SHP77 (cell line): Measurements from ENCODE around the gene SLC25A4.

Source experiments
- DNase-seq, 2 experiments: peaks; one replicate each; lab custom pipeline; 2025; lab: John Stamatoyannopoulos, UW

The SLC25A4 gene

DNA sequence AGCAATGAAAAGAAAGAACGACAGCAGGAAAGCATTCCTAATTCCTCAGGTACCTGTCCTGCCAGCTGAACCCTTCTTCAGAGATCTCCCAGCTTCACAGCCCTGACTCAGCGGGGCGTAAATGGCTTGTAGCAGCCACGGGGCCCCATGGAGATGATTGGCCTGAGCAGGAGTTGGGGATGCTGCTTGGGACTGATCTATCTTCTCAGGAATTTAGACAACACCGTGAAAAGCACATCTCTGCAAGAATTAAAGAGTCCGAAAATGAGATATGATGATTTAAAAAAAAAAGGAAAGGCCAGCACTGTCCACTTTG lies 22.5 kb upstream of the SLC25A4 start:
- no peak for DNase-seq

DNA sequence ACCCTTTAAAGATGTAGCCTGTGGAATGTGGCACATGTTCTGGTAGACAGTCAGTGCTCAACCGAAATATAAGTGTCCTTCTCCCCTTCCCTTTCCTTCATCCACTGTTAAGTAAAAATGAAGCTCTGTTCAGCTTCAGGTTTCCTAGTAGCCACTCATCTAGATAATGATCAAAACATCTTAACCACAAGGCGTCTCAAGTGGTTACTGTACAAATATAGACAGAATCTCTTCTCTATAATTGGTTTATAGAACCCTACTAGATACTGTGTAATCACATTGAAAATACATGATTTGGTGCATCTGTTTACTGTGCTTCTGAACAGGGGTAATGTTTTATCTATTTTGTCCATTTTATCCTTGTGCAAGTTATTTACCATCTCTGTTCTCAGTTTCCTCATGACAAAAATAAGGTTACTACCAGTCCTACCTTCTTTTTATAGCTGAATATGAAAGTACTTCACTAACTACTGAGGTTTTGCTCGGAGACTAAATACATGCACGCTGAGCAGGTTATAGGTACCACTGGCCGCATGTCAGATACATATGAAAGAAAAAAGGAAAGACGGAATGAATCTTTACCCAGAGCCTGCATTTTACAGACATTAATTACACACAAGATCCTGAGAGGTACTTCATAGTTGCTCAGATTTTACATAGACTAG lies 20.3 kb upstream of the SLC25A4 start:
- DNase-seq, result no peak

DNA sequence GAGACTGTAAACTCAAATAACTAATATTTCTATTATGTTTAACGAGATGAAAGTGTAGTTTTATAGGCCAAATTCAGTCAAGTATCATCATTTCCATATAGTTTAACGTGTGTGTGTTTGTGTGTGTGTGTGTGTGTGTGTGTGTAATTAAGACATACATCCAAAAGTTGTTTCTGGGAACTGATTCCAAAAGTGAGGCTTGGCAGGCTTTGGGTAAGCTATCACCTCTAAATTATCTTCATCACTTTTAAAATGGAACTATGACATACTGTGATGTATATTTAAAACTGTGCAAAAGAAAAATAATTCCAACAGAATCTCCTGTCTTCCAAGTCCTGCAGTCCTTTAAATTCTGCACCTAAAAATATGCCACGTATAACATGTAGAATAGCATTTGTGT lies 19.1 kb upstream of the SLC25A4 start:
- DNase-seq, result no peak

DNA sequence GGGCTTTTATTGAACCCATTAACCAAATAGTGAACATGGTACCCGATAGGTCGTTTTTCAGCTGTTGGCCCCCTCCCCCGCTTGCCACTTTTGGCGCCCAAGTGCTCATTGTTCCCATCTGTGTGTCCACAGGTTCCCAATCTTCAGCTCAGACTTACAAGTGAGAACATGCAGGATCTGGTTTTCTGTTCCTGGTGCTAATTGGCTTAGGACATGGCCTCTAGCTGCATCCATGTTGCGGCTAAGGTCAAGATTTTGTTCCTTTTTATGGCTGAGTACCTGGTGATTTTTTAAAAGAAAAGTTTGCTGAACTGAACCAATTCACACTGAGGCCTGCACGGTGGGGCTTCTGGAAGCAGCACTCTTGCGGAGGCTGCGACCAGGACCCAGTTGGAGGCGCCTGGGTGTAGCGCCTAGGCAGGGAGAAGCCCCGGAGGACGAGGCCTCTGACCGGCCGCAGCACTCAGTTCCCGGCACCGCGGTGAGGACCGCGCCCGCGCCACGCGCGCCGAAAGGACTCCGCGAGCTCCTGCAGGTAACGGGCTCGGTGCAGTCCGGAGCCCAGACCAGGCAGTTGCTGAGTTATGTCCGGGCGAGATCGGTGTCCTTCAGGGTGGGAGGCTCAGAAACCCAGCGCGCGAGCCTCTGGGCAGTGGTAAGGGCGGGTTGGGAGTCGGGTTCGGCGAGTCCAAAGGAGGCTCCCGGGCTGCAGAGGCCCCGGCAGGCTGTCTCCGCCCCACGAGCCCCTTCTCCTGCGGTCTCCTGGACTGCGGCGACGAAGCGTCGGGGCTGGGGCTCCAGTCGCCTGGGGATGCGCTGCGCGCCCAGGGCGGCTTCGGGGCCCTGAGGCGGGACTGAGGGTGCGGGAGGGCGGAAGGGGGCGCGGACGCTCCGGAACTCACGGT lies 15.8 kb upstream of the SLC25A4 start:
- DNase-seq, result no peak

DNA sequence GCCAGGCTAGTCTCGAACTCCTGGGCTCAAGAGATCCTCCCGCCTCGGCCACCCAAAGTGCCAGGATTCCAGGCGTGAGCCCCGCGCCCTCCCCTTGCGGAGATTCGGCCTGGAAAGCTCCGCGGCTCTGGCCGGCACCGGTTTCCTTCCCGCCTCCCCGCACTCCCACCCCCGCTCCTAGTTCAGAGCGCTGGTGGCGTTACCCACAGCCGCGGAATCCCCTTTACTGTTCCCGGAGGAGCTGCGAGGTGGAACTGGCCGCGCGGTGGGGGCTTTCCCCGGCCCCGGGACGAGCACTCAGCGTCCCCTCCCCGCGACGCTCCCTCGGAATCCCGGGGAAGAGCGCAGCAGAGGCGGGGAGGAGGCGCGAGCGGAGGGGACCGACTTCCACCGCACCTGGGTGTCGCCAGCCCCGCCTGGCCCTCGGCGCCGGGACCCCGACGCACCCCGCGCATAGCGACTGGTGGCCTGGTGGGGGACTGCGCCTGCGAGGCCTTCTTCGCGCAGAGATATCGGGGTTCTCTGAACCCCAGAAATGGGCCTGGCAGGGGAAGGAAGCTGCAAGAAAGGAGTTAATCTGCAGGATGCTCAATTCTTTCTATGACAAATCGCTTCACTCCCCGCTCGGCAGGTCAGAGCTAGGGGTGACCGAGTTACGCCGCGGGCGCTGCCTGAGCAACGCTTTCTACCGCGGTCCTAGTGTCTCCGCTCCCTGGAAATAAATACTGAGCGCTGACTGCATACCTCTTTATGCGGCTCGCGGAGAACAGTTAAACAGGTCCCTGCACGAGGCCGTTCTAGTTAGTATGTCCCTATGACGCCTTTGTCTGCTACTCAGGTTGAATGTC lies 14.6 kb upstream of the SLC25A4 start:
- no peak for DNase-seq

DNA sequence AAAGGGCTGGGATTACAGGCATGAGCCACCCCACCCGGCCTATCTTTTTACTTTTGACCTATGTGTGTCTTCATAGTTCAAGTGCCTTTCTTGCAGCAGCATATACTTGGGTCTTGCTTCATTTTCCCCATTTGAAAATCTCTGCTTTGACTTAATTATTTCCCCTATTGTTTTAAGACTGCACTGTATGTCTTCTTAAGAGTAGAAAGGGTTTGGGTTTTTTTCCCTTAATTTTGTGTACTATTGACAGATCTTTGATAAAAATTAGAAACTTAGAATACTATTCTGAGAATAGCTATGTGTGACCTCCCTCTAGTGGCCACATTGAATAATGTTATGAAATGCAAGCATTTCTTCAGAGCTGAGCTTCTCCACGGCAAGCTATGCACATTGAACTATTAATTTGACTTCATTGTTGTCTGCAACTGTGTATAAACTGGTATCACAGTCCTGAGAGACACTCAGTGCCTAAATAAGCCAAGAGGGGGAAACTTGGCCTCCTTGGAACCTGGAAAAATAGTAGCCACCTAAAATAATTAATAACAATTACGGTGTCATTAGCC lies 8.7 kb upstream of the SLC25A4 start:
- DNase-seq, result no peak

DNA sequence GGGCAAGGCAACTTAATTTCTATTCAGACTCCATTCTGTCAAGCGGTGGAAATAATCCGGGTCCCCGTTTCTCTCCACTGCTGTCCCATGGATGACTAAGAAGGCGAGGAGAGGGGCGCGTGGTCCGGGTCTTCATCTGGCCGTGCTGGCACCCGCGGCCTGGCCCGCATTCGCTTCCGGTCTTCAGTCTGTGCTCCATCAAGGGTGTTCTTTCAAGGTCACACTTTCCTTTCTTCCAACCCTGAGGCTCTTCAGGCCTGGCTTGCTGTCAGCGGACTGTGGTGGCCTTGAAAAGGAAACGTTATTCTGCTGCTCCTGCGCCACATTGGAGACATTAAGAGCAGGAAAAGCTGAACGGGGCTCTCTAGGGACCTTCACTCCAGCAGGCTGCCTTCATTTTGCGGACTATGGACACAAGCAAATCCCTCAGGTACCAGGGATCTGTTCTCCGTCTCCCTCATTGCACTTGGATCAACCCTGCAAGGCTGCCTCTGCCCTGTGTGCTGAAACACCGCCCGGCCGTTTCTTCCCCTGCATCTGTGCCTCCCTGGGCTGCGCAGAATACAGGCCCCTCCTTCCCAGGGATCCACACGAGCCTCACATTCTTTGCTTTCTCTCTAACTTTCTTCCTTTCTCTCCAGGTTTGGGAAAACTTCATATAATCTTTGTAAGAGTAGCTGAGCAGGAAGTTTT lies 5.7 kb upstream of the SLC25A4 start:
- no peak for DNase-seq

DNA sequence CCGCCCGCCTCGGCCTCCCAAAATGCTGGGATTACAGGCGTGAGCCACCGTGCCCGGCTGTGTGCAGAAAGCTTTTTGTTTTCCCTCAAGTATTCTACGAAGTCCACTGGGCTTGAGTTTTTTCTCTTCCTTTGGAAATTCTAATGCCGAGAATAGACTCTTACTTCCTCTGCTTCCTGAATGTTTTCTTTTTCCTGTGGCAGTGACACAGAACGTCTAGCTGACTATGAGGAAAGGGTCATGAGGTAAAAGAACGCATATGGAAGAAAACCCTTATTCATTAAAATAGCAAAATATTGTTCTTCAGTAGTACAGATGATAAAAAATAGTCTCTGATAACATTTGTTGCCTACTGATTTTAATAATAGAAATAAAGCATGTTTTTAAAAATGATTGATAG lies 4.9 kb upstream of the SLC25A4 start:
- no peak for DNase-seq

DNA sequence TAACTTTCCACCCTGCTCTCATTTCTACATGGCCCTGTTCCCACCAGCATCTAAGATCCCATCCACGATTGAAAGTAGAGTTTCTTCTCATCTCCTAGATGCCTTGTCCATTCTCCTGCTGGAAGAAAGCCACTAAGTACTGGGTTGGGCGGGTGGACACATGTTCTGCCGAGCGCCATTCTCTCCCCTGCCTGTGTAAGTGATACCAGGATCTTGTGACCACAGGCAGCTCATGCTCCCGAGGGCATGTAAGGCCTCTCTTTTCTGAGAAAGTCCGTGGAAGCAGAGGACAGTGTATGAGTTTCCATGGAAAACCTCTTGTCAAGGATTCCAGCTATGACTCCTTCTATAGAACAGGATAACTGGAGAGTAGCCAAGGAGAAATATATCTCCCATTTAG lies 3.3 kb upstream of the SLC25A4 start:
- DNase-seq, result no peak

DNA sequence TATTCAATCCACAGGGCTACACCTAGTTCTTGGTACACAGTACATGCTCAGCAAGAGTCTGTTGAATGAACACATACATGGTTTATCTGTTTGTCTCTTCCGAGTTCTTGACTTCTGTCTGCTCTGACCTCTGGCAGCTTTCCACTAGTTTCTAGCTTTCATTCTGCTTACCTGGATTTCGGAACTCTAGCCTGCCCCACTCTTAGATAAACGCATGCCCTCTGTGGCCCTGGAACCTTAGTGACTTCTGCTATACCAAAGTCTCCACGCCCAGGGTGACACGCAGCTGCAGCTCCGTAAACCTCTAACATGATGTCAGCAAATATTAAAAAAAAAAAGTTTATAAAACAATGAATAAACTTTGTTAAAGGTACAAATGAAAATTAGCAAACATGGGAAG lies 1.3 kb upstream of the SLC25A4 start:
- DNase-seq, result no peak

DNA sequence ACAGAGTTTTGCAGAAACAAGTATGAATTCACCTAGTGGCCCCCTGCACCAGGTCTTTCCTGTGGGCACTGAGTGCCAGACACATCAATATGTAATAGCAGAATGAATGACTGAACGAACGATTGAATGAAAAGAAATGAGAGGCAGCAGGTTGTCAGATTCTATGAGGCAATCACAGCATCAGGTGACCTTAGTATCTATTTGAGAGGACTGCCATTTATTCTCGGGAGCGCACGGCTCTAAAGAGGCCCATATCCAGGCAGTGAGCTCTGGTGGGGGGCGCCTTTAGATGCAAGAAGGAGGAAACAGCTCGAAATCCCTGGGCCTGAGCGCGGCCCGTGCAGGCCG lies 528 bp upstream of the SLC25A4 start:
- DNase-seq, result no peak

DNA sequence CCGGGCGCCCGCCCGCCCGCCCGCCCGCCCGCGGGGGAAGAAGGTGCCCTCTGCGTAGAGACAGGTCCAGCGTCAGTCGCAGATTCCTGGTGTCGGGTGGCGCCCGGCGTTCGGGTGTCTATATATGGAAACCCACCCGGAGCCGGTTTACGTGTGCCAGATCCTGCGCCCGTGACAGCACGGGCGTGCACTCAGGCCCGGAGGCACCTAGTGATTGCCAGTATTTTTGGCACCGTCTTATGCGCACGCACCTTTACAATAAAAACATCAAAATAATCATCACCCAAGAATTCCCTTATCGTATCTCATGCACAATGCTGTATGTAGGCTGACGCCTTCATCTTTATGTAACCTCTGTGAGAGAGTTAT lies 519 bp downstream of the SLC25A4 start:
- DNase-seq, result no peak

DNA sequence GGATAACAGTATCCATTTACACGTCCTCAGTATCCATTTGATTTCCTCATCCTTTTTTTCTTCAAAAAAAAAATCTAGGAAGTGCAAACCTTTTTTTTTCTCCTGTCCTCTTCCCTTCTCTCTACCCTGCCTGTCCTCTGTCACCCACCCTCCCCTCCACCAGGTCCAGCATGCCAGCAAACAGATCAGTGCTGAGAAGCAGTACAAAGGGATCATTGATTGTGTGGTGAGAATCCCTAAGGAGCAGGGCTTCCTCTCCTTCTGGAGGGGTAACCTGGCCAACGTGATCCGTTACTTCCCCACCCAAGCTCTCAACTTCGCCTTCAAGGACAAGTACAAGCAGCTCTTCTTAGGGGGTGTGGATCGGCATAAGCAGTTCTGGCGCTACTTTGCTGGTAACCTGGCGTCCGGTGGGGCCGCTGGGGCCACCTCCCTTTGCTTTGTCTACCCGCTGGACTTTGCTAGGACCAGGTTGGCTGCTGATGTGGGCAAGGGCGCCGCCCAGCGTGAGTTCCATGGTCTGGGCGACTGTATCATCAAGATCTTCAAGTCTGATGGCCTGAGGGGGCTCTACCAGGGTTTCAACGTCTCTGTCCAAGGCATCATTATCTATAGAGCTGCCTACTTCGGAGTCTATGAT lies 1.7 kb downstream of the SLC25A4 start:
- DNase-seq, result no peak

DNA sequence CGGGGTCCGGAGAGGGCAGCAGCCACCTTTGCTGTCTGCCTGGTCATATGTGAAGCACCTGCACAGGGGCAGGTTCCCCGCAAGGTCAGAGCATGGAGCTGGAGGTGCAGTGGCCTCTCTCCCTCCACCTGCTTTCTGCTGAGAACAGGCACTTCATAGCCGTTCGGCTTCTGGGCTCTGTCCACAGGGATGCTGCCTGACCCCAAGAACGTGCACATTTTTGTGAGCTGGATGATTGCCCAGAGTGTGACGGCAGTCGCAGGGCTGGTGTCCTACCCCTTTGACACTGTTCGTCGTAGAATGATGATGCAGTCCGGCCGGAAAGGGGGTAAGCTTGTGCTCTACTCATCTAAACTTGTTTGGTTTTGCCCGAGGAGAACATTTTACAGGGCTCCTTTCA lies 2.5 kb downstream of the SLC25A4 start:
- no peak for DNase-seq

DNA sequence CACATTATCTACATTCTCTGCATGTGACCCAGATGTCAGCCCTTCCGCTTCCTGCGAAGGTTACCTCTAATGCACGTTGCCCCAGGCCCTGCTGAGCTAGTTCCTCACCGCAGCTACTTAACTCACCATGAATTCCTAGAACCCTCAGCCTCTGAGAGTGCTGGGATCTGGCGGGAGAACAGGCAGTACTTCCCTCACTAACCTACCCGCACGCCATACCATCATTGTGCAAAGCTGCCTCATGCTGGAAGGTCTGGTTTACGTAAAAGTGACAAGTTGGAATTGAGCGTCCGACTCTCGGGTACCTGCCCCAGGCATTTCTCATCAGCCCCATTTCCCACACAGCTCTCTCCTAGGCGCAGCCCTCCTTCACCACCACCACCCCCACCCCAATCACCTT lies 6.3 kb downstream of the SLC25A4 start:
- no peak for DNase-seq

DNA sequence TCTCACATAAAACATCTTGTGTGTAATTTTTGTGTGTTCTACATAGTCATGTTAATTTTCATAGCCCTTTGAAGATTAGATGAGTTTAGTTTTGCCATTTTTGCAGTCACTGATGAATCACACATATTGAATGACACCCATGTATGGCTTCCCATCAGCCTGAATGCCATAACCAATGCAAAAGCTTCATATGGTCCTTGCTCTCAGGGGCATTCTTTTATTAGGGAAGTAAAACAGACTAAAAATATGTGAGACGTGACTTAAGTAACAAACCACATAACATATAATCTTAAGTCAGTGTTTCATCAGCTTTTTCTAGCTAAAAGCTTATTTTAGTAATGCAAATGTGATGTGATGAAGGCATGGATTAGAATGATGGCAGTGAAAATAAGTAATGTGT lies 8.2 kb downstream of the SLC25A4 start:
- no peak for DNase-seq

DNA sequence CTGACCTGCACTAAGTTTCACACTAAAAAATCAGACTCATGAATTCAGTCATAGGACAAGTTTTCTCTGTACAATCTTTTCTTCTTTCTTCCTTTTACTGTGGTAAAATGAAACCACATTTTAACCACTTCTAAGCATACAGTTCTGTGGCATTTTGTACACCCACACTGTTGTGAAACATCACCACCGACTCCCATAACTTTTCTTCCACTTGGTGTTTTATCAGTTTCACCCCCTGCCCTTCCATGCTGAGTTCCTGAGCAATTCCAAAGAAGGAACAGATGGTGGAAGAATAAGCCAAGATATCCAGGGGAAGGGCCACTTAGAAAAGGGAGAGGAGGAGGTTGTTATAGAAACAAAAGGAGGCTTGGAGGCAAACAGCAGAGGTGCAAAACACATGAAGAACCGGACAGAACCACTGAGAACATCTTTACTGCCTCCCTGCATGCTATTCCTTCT lies 22.6 kb downstream of the SLC25A4 start:
- no peak for DNase-seq

DNA sequence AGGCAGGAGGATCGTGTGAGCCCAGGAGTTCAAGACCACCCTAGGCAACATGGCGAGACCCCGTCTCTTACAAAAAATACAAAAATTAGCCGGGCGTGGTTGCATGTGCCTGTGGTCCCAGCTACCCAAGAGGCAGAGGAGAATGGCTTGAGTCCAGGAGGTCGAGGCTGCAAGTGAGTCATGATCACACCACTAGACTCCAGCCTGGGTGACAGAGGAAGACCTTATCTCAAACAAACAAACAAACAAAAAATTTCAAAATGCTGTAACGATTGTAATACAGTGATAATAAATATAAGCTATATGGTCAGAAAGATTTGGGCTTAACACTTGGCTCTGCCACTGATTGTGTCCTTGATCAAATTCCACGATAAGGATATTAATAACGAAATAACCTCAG lies 24.2 kb downstream of the SLC25A4 start:
- no peak for DNase-seq

DNA sequence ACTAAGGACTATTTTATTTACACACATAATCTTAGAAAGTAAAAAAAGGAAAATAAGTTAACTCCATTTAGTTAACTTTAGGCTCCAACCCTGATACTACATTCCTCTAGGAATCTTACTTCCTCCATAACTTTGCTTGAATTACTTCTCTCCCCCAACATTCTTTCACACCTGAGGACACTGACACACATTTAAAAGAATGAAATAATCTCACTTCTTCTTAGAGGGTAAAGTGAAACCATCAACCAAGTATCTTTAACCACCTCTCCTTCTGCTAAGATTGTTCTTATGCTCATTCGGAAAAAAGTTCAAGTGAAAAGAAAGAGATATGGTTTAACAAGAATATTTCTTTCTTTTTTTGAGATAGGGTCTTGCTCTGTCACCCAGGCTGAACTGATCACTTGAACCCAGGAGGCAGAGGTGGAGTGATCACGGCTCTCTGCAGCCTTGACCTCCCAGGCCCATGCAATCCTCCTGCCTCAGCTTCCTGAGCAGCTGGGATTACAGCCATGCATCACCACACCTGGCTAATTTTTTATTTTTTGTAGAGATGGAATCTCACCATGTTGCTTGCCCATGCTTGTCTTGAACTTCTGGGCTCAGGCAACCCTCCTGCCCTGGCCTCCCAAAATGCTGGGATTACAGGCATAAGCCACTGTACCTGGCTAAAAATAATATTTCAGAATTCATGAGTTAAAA lies 28.5 kb downstream of the SLC25A4 start:
- no peak for DNase-seq

DNA sequence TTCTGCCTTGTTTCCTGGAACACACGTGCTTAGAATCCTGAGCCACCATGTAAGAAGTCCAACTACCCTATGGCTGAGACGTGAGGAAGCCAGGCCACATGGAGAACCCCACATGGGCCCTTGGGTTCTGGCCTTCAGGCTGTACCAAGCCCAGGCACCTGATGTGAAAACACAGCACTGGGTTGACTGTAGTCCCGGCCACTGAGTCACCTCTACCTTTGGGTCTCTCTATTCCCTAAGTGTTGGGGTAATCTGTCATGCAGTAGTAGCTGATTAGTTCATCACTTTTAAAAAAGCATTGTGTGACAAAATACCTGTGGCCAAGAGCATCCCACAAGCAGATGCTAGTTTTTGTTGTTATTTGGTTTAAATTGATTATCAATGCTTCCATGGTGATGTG lies 36.4 kb downstream of the SLC25A4 start:
- no peak for DNase-seq

DNA sequence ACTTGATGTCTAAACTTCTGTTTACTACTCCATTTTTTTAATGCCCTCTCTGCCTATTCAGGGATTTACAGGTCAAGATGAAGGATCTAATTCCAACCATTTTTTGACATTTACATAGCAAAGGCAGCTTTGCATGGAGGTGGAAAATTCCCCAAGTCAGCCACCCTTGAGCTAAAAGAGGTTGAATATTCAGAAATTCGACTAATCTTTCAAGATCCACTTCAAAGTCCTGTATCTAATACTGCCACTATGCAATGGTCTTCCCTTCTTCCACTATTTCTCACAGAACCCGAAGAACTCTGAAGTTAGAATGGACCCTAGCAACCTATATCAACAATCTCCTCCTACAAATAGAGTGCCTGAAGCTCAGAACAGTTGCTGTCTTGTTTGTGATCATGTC lies 39.2 kb downstream of the SLC25A4 start:
- no peak for DNase-seq
